T-helper 1 cell treated with Interleukin-12 subunit alpha and Interleukin-12 subunit beta and Interleukin-4 antibody, amounts not matched to agents 30 μg/mL and 1 μg/mL, for 36 hours (primary cell): ENCODE data around the gene RAB6B.

Source experiments
- H3K27ac Mint-ChIP-seq: one replicate; pipeline ENCODE4 v1.8.0; 2021; ENCODE audit warnings: mild to moderate bottlenecking, mixed read lengths
- H3K27me3 Mint-ChIP-seq: one replicate; pipeline ENCODE4 v1.8.0; 2021; ENCODE audit warnings: low read depth, mixed read lengths
- H3K36me3 Mint-ChIP-seq: one replicate; pipeline ENCODE4 v1.8.0; 2021; ENCODE audit warnings: low read depth, mixed read lengths
- H3K4me1 Mint-ChIP-seq: one replicate; pipeline ENCODE4 v1.8.0; 2021; ENCODE audit warnings: low read depth, mixed read lengths
- H3K4me3 Mint-ChIP-seq: one replicate; pipeline ENCODE4 v1.8.0; 2021; ENCODE audit warnings: mild to moderate bottlenecking, moderate library complexity, mixed read lengths
- H3K9me3 Mint-ChIP-seq: one replicate; pipeline ENCODE4 v1.8.0; 2021; ENCODE audit warnings: mixed read lengths

The RAB6B gene

DNA sequence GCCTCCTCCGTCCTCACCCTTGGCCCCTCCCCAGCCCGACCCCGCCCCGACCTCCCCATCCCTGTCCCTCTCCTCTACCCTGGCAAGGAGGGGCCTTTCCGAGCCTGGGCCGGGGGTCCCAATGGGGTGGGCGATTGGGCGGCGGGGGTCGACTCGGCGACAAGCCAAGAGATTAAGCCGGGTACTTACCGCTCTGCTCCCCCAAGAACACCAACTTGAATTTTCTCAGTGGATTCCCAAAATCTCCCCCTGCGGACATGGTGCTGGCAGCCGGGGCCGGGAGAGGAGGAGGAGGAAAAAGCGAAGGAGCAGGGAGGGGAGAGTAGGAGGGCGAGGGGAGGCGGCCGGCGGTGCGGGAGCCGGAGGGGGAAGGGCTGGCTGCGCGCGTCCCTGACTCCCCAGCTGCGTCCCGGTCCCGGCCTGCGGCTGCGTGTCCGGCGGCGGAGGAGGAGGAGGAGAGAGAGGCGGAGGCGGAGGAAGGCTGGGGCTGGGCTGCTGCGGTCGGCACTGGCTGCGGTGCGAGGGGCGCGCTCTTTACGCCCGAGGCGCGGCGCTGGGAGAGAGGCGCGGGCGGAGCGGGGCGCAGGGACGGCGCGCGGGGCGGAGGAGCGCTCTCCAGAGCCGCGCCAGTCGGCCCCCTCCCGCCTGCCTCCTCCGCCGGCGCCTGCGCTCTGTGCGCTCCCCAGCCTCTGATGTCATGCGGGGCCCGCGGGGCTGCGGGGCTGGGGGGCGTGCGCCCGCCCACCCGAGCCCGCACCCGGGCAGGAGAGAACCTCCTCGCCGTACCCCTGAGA is at the start of gene RAB6B:
TSS of gene RAB6B (minus strand) at position 675 of the 794 bp plus-strand sequence. CDS start at position 259, 416 bp downstream.
- Mint-ChIP-seq H3K4me3 (peak within 1 kb of the TSS; percentile 65), H3K27me3 (peaks cover 68% of the 10 kb centered on the region), H3K27ac (no peak within 1 kb of the TSS), H3K4me1 (peaks cover 1% of the 10 kb centered on the region), H3K36me3 (no peaks in the 10 kb centered on the region), H3K9me3 (no peaks in the 10 kb centered on the region)

DNA sequence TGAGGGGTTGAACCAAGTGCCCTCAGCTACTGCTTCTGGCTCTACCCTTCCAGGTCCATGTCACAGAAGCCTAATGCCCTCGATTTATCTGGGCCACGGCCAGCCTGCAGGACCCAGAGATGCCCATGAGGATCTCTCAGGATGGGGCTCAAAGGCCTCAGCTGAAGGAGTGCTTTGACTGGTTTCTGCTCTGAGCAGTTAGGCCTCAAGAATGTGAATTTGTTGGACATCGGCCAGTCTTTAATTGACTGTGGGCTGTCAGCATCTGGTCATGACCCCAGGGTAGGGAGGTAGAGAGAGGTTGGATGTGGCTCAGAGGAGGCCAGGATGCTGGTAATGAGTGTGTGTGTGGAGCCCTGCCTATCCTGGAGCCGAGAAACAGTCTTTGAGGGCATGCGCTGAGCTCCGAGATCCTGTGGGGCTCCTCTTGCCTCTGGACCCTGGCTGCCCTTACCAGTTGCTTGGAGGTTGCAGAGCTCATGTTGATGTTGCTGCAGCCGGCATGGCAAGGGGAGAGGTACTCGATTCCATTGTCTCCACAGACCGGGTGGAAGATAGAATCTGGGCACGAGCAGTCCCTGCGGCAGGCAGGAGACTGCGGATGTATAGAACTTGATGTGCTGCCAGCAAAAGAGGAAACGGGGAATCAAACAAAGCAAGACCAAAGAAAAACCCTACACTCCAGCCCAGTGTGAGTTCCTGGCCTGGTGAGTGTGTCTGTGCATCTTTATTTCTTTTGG is 49.1 kb upstream of the RAB6B start:
- H3K27me3 Mint-ChIP-seq: no peaks in the 10 kb centered on the region
- H3K4me3 Mint-ChIP-seq: no peak overlapping the region
- H3K27ac Mint-ChIP-seq: no peak overlapping the region

DNA sequence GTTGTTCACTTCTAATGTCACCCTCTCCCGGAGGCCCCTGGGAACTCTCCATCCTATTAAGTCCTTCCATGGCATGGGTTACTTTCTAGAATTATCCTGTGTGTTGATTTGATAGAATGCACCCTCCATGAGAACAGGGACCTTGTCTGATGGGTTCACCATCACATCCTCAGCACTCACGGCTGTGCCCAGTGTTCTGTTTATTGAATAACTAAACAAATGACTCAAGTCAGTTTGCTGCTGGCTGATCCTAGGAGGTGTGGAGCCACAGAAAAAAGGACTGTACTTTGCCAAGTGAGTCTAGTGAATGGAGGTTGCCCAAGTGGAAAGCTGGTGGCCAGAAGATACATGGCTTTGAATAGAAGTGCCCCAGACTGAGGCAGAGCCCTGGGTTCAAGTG is 48.5 kb upstream of the RAB6B start:
- no peak overlapping the region for H3K27ac Mint-ChIP-seq
- no peak overlapping the region for H3K4me3 Mint-ChIP-seq
- no peaks in the 10 kb centered on the region for H3K9me3 Mint-ChIP-seq
- no peaks in the 10 kb centered on the region for H3K27me3 Mint-ChIP-seq
- H3K36me3 Mint-ChIP-seq: no peaks in the 10 kb centered on the region
- peaks cover 16% of the 10 kb centered on the region for H3K4me1 Mint-ChIP-seq

More for the DNA sequence above, 49.1 kb upstream of the RAB6B start:
- Mint-ChIP-seq H3K4me1 (peaks cover 16% of the 10 kb centered on the region), H3K36me3 (no peaks in the 10 kb centered on the region), H3K9me3 (no peaks in the 10 kb centered on the region)

DNA sequence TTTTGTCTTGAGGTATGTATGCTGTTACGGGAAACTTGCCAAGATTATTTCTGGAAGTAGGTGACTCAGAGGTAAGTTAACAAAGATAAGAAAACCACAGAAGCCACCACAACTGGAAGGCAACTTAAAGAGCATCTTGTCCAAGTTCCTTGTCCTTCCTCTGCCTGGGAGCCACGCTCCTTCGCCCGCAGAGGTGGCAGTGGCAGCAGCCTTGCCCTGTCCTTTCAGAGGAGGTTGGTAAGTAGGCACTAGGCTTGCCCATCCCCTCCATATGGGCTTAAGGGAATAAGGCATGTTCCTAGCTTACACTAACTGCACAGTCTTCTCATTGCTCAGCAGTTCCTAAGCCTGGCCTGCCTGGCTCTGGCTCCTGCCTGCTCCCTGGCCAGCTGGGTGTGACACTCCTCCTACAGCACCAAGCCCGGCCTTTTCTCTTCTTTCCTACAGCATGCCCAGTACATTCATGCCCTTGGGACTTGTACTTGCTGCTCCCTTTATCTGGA is 48.0 kb upstream of the RAB6B start:
- H3K36me3 Mint-ChIP-seq: no peaks in the 10 kb centered on the region
- no peaks in the 10 kb centered on the region for H3K9me3 Mint-ChIP-seq
- H3K27me3 Mint-ChIP-seq: no peaks in the 10 kb centered on the region
- H3K4me3 Mint-ChIP-seq: no peak overlapping the region
- H3K4me1 Mint-ChIP-seq: peaks cover 16% of the 10 kb centered on the region
- no peak overlapping the region for H3K27ac Mint-ChIP-seq

DNA sequence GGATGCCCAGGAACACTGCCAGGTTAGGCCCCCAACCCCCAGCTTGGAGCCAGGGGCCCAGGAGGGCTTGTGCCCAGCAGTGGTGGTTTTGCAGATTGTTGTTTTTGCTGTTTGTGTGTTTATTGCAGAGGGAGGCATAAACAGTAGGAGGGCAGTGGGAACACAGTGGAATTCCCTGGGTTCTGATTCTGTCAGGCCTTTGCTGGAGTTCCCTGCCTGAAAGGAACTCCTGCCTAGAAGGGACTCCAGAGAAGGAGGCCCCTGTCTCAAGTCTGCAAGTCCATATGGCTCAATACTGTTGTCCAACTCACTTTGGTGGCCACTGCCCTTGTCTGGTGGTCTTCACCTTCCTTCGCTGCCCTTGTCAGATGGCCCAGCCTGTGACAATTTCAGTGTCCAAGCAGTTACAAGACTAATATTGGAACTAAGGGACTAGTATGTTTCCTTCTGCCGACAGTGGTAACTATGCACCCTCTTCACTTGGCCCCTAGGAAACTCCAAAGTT is 47.4 kb upstream of the RAB6B start:
- Mint-ChIP-seq H3K9me3 (no peaks in the 10 kb centered on the region), H3K4me1 (peaks cover 16% of the 10 kb centered on the region), H3K36me3 (no peaks in the 10 kb centered on the region), H3K27me3 (no peaks in the 10 kb centered on the region), H3K27ac (no peak overlapping the region), H3K4me3 (no peak overlapping the region)

DNA sequence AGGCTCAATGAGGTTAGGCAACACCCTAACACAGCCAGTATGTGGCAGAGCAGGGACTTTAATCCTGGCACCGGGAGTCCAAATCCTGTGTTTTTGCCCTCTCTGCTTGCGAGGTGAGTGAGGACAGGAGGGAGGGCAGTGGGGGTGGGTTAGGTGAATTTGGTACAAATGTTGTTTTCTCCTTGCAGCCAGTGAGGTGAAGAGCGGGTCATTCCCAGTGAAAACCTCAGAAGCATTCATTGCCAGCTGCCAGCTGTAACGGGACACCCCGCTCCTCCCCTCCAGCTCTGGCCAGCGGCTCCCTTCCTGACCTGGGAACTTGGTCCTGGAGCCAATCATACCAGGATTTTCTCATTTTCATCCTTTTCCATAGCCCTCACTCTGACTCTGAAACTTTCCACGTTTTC is 45.7 kb upstream of the RAB6B start:
- Mint-ChIP-seq H3K27me3 (no peaks in the 10 kb centered on the region), H3K4me3 (no peak overlapping the region), H3K27ac (no peak overlapping the region), H3K4me1 (peaks cover 14% of the 10 kb centered on the region), H3K9me3 (no peaks in the 10 kb centered on the region), H3K36me3 (no peaks in the 10 kb centered on the region)

DNA sequence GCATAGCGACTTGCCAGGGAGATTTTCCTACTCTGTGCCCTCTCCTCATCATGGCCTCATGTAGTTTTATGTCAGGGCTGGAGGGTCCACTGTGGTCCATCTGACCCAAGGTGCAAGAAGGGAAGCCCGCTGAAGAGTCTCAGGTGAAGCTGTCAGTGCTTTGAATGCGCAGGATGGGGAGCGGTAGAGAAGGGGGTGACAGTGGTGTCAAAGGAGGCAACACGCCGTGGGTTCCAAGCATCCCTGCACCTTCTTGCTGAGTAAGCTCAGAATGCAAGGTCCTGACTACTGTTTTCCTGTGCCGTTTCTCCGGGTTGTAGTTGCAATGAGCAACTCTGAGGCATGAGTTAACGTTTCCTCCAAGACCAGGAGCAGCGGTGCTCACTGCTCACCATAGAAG is 44.9 kb upstream of the RAB6B start:
- no peaks in the 10 kb centered on the region for H3K9me3 Mint-ChIP-seq
- H3K36me3 Mint-ChIP-seq: no peaks in the 10 kb centered on the region
- no peak overlapping the region for H3K4me3 Mint-ChIP-seq
- no peak overlapping the region for H3K27ac Mint-ChIP-seq
- H3K27me3 Mint-ChIP-seq: no peaks in the 10 kb centered on the region
- peaks cover 12% of the 10 kb centered on the region for H3K4me1 Mint-ChIP-seq

DNA sequence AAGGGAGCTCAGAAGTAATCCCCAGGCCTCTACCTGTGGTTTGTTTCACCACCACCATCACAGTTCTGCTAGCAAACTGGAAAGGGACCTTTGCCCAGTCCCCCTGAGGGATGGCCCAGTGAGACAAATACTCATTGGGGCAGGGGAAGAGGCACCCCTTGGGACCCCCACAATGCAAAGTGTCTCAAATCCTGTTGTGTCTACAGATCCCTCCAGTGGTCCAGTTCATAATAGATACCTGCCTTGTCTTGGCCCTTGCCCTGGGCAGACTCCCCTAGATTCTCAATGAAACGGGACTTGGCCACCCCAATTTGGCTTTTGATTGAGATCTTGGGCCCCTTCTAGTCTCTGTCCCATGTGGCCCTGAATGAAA is 43.8 kb upstream of the RAB6B start:
- no peaks in the 10 kb centered on the region for H3K9me3 Mint-ChIP-seq
- no peak overlapping the region for H3K27ac Mint-ChIP-seq
- no peak overlapping the region for H3K4me3 Mint-ChIP-seq

DNA sequence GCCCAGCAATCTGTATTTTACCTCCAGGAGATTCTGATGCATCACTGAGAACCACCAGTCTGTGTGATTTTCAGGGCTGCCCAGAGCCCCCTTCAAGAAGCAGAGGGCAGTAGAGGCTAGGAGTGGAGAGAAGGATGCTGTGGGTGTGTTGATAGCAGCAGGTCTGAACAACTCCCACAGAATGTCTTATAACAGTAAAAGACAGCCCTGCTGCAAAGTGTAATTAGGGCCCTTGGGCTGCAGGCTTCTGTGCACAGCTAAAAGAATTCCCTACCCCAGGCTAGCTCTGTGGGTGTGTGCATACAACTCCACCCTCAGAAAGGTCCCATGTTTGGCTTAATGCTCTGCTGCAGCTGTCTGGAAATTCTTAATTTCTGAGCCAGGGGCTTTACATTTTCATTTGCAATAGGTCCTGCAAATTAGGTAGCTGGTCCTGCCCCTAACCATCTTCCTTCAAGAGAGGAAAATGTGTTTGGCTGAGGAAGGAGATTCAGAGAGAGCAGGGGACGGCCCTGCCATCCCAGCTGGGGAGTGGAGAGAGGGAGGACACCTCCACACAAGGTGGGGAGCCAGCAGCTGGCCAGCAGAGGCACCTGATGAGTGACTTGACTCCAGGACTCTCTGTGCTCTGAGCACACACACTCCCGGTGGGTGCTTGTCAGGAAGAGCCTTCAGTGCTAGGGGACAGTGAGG is 43.2 kb upstream of the RAB6B start:
- H3K9me3 Mint-ChIP-seq: no peaks in the 10 kb centered on the region
- peaks cover 9% of the 10 kb centered on the region for H3K4me1 Mint-ChIP-seq
- H3K4me3 Mint-ChIP-seq: no peak overlapping the region
- no peak overlapping the region for H3K27ac Mint-ChIP-seq
- no peaks in the 10 kb centered on the region for H3K36me3 Mint-ChIP-seq
- H3K27me3 Mint-ChIP-seq: no peaks in the 10 kb centered on the region

More for the DNA sequence above, 43.8 kb upstream of the RAB6B start:
- H3K36me3 Mint-ChIP-seq: no peaks in the 10 kb centered on the region
- no peaks in the 10 kb centered on the region for H3K27me3 Mint-ChIP-seq
- peaks cover 12% of the 10 kb centered on the region for H3K4me1 Mint-ChIP-seq

DNA sequence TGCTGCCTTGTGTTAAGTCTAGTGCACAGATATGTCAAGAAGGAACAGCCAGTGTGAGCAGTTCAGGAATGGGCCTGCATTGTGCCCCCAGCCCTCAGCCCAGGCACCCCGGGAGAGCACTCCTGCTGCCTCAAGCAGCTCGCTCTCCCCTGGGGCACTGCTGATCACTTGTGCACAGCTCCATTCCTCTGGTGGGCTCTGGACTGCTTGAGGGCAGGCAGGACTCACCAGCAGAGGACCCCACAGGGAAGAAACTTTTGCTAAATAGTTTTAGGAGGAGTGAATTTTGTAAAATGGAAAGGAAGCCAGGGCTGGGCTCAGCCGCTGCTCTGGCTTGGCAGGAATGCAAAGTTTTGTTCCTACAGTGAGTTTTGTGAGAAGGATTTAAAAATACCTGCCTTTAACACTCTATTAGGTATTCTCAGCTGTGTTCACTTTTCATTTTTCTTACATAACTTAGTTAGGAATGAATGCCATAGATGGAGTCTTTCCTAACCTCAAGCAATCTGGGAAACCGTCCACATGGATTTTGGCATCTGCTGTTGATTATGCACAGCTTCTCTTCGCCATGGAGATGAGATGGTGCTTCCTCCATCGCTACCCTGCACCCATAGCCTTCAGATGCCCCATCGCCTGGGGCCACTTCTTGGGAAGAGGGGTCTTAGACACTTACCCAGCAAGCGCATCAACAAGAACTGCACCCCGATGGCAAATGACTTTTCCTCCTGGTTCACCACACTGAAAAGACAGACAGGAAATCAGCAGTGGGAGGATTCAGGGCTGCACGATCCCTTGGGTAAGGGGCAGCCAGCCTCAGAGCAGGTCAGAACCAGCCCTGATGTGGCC is 42.3 kb upstream of the RAB6B start:
- no peak overlapping the region for H3K27ac Mint-ChIP-seq
- no peaks in the 10 kb centered on the region for H3K36me3 Mint-ChIP-seq
- peaks cover 8% of the 10 kb centered on the region for H3K4me1 Mint-ChIP-seq
- no peaks in the 10 kb centered on the region for H3K9me3 Mint-ChIP-seq
- no peak overlapping the region for H3K4me3 Mint-ChIP-seq
- H3K27me3 Mint-ChIP-seq: no peaks in the 10 kb centered on the region

DNA sequence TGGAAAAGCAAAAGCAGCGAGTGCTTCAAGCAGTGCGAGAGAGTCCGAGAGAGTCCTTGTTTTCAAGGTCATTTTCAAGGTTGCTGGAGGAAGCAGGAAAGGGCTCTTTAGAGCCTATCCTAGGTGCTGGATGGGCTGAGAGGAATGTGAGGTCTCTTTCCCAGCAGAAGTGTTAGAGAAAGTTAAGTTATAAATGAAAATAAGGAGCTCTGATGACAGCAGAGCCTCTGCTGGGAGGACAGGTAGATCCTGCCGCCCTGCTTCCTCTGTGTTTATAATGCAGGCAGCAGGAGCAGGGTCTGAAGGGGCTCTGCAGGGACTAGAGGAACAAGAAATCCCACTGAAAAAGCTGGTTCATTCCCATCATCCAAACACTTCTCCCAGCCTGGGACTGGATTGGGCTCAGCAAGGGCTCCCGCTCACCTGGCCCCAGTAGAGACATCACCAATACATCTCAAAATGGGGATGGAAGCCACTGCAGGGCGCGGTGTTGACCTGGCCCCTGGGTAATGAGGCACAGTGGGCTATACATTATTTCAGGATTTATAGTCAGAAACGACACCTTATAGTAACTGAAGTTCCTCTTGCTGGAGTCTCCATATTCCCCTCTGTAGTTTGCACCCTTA is 41.5 kb upstream of the RAB6B start:
- no peak overlapping the region for H3K4me3 Mint-ChIP-seq
- H3K4me1 Mint-ChIP-seq: peaks cover under 1% of the 10 kb centered on the region
- H3K9me3 Mint-ChIP-seq: no peaks in the 10 kb centered on the region
- H3K27ac Mint-ChIP-seq: no peak overlapping the region
- H3K36me3 Mint-ChIP-seq: no peaks in the 10 kb centered on the region
- no peaks in the 10 kb centered on the region for H3K27me3 Mint-ChIP-seq

DNA sequence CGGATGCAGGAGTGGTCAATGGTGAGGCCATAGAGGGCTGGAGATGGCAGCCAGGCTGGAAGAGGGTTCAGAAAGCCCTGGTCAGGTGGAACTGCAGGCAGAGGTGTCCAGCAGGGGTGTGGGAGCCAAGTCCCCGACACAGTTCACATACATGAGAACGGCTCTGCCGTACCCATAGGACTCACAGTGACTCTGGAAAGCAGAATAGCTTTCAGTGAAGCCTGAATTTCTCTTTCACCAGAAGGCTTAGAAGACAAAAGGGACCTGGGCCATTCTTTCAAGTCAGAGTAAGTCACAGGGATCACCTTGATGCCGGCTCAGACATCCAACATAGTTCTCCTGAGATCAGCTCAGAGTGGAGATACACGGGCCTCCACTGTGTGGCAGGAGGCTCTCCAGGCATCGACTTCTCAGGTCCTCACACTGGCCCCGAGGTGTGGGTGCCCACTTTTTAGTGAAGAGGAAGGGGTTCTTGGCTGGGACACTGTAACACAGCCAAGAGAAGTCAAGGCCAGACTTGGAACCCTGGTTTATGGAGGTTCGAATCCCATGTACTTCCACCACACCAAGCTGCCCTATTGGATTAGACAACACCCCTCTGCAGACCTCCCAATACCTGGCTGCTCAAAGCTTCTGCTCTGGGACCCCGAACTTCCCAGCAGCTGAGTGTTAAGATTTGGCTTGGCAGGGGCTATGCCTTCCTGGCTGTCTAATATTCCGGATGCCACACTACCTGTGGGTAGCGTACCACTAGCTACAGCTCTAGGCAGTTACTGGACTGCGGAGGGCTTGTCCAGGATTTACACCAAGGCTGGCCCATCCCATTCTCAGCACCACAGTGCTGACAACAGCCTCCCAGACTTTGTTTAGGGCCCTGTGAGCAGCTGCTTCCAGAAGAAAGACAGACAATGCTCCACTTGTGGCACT is 40.4 kb upstream of the RAB6B start:
- Mint-ChIP-seq H3K4me1 (no peaks in the 10 kb centered on the region), H3K4me3 (no peak overlapping the region), H3K36me3 (no peaks in the 10 kb centered on the region), H3K9me3 (no peaks in the 10 kb centered on the region), H3K27ac (no peak overlapping the region), H3K27me3 (no peaks in the 10 kb centered on the region)
